ENCODE measurements around the gene MRAP2.

DNA sequence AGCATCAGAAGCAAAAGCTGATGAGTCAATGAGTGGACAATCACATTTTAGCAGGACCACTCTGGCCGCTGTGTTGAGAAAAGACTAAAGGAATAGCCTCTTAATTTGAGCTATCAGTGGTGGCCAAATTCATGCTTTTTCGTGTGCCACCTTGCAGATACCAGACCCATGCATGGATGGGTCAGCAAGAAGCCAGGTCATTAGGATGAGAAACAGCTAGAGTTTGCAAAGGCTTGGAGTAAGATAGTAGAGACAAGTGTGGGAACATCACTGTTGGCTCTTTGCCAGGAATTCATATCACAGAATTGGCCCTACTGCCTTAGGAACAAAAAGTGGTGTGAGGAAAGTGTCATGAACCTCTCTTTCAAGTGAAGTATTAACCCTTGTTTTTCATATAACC lies 25.5 kb downstream of the MRAP2 start:
- TF ChIP-seq, protein P1, sequence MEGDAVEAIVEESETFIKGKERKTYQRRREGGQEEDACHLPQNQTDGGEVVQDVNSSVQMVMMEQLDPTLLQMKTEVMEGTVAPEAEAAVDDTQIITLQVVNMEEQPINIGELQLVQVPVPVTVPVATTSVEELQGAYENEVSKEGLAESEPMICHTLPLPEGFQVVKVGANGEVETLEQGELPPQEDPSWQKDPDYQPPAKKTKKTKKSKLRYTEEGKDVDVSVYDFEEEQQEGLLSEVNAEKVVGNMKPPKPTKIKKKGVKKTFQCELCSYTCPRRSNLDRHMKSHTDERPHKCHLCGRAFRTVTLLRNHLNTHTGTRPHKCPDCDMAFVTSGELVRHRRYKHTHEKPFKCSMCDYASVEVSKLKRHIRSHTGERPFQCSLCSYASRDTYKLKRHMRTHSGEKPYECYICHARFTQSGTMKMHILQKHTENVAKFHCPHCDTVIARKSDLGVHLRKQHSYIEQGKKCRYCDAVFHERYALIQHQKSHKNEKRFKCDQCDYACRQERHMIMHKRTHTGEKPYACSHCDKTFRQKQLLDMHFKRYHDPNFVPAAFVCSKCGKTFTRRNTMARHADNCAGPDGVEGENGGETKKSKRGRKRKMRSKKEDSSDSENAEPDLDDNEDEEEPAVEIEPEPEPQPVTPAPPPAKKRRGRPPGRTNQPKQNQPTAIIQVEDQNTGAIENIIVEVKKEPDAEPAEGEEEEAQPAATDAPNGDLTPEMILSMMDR (IDR thresholded peaks at IDR 0.05), result no peak
- no peak for TF ChIP-seq ZFX (IDR thresholded peaks at IDR 0.05; ENCODE audit: borderline replicate concordance)

Data from 22Rv1 (cell line).